Natural killer cell (primary cell): ENCODE results near the gene SORBS1. TPM values are rescaled to one million over a fixed set of nuclear protein-coding genes. Genes with fewer than 3 reads are reported as not detected.

Experiments used
- ATAC-seq, 3 donors: fragments of 150-1000 bp in 2 of 3; fragments of 200-7000 bp in 1 of 3; cut with Tn5 transposase; 1 replicate in 1 of 3; 2 replicates in 2 of 3; pipeline ENCODE4 v1.10.0; 2021; ENCODE audit warnings: mild to moderate bottlenecking in 2 of 3, moderate library complexity in 2 of 3
- DNase-seq, 2 donors: peaks; one replicate each; pipeline versions ENCODE4 v3.0.0 to v3.0.0-alpha.2; 2013 to 2021; ENCODE audit warnings: mixed read lengths in 1 of 2
- H3K27ac ChIP-seq: one replicate; pipeline ENCODE4 v1.5.1; 2013; ENCODE audit warnings: mild to moderate bottlenecking, low read length
- H3K27me3 ChIP-seq: one replicate; pipeline ENCODE4 v1.6.1; 2013; ENCODE audit warnings: low read length; ENCODE audit not compliant: control insufficient read depth, insufficient read depth
- H3K36me3 ChIP-seq: one replicate; pipeline ENCODE4 v1.6.1; 2013; ENCODE audit warnings: low read length; ENCODE audit not compliant: control insufficient read depth, insufficient read depth
- H3K4me1 ChIP-seq: one replicate; pipeline ENCODE4 v1.6.1; 2013; ENCODE audit warnings: low read length; ENCODE audit not compliant: control insufficient read depth, insufficient read depth
- H3K4me3 ChIP-seq: one replicate; pipeline ENCODE4 v1.5.1; 2013; ENCODE audit warnings: low read length
- H3K9me3 ChIP-seq: one replicate; pipeline ENCODE4 v1.6.1; 2013; ENCODE audit warnings: low read length; ENCODE audit not compliant: control insufficient read depth, insufficient read depth
- H3K27ac Mint-ChIP-seq, 2 donors: one replicate each; pipeline ENCODE4 v1.8.0; 2022; ENCODE audit warnings: mild to moderate bottlenecking in 2 of 2, mixed read lengths in 2 of 2, moderate library complexity in 1 of 2
- H3K27me3 Mint-ChIP-seq, 2 donors: one replicate each; pipeline ENCODE4 v1.8.0; 2022; ENCODE audit warnings: low read depth in 2 of 2, mixed read lengths in 2 of 2
- H3K36me3 Mint-ChIP-seq: one replicate; pipeline ENCODE4 v1.8.0; 2022; ENCODE audit warnings: mixed read lengths
- H3K4me1 Mint-ChIP-seq, 2 donors: one replicate each; pipeline ENCODE4 v1.8.0; 2022; ENCODE audit warnings: mixed read lengths in 2 of 2
- H3K4me3 Mint-ChIP-seq: one replicate; pipeline ENCODE4 v1.8.0; 2022; ENCODE audit warnings: mild to moderate bottlenecking, moderate library complexity, mixed read lengths
- H3K9me3 Mint-ChIP-seq, 2 donors: one replicate each; pipeline ENCODE4 v1.8.0; 2022; ENCODE audit warnings: mixed read lengths in 2 of 2
- WGBS: methylation state at CpG from one replicate; pipeline ENCODE4 v1.1.7; 2013; ENCODE audit warnings: missing lambda C conversion rate; ENCODE audit not compliant: insufficient coverage; 5-methylcytosine and 5-hydroxymethylcytosine counted together
- intact Hi-C: fragments of 100-400 bp; cut with micrococcal nuclease; formaldehyde crosslinking; loops from one replicate; pipeline ENCODE4 v1.14.2; 2022
- total RNA-seq, 4 donors: library from RNA; stranded (reverse); fragments of 120-200 nt in 1 of 4; gene quantifications; one replicate each; pipeline versions ENCODE4 v1.2.3 to v1.2.4, GENCODE V29; 2013 to 2022
- TF ChIP-seq, protein P1 (sequence below): fragments of 200-600 bp; IDR thresholded peaks from one replicate; pipeline ENCODE4 v1.8.0; 2022; ENCODE audit warnings: antibody characterized with exemption

Gene SORBS1
- total RNA-seq, 3 donors from 2014 or later (not counting 1 experiment from before 2014, with no cell fraction given) = 2.4 to 5.4 (median 2.8) TPM

DNA sequence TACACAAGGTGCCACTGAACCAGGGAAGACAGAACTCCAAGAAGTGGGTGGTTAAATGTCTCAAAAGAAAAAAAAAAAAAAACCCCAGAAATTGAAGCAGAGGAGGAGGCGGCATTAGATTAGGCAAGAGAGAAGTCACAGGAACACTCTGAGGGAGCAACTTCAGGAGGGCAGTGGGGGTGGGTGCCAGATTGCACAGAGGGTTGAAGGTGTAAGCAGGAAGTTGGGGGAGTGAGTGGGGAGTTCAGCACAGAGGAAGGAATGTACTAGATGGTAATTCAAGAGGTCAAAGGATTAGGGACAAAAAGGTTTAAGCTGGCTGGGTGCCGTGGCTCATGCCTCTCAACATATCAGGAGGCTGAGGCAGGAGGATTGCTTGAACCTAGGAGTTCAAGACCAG is 160.4 kb downstream of the SORBS1 start:
- Histone ChIP-seq H3K36me3 (no peaks in the 10 kb centered on the region), H3K9me3 (no peaks in the 10 kb centered on the region), H3K4me3 (no peak overlapping the region), H3K4me1 (no peaks in the 10 kb centered on the region), H3K27ac (no peak overlapping the region), H3K27me3 (no peaks in the 10 kb centered on the region)
- WGBS = 88% methylated on average over 2 of the region's 2 CpGs
- no peak overlapping the region for H3K4me3 Mint-ChIP-seq
- H3K27ac Mint-ChIP-seq = no peak overlapping the region
- TF ChIP-seq, protein P1, sequence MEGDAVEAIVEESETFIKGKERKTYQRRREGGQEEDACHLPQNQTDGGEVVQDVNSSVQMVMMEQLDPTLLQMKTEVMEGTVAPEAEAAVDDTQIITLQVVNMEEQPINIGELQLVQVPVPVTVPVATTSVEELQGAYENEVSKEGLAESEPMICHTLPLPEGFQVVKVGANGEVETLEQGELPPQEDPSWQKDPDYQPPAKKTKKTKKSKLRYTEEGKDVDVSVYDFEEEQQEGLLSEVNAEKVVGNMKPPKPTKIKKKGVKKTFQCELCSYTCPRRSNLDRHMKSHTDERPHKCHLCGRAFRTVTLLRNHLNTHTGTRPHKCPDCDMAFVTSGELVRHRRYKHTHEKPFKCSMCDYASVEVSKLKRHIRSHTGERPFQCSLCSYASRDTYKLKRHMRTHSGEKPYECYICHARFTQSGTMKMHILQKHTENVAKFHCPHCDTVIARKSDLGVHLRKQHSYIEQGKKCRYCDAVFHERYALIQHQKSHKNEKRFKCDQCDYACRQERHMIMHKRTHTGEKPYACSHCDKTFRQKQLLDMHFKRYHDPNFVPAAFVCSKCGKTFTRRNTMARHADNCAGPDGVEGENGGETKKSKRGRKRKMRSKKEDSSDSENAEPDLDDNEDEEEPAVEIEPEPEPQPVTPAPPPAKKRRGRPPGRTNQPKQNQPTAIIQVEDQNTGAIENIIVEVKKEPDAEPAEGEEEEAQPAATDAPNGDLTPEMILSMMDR = no peak
- intact Hi-C loops = no loop called here
- no peaks in the 10 kb centered on the region for H3K36me3 Mint-ChIP-seq
- no peaks in the 10 kb centered on the region for H3K9me3 Mint-ChIP-seq
- DNase-seq (no peak), ATAC-seq (no peak)
- H3K27me3 Mint-ChIP-seq = no peaks in the 10 kb centered on the region
- H3K4me1 Mint-ChIP-seq = no peaks in the 10 kb centered on the region

DNA sequence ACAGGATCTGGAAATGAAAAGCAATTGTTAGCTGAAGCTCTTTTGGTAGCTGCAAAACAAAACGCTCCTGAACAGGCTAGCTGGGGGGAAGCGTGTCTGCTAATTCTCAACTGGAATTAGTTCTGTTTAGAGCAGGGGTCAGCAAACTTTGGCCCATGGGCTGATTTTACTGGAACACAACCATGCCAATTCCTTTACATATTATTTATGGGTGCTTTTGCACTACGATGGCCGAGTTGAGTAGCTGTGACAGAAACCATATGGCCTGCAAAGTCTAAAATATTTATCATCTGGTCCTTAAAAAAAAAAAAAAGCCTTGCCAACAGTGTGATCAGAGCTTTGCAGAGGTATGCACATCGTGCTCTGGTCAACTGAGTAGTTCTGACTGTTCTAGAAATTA is 162.0 kb downstream of the SORBS1 start:
- Histone ChIP-seq H3K27me3 (no peaks in the 10 kb centered on the region), H3K4me3 (no peak overlapping the region), H3K27ac (no peak overlapping the region), H3K9me3 (no peaks in the 10 kb centered on the region), H3K36me3 (no peaks in the 10 kb centered on the region), H3K4me1 (no peaks in the 10 kb centered on the region)
- Mint-ChIP-seq H3K4me3 (no peak overlapping the region), H3K4me1 (no peaks in the 10 kb centered on the region), H3K36me3 (no peaks in the 10 kb centered on the region), H3K9me3 (no peaks in the 10 kb centered on the region), H3K27ac (no peak overlapping the region), H3K27me3 (no peaks in the 10 kb centered on the region)
- intact Hi-C loops = no loop called here
- TF ChIP-seq, protein P1 = no peak
- DNase-seq = no peak
- no peak for ATAC-seq
- WGBS = 89% methylated on average over 5 of the region's 5 CpGs

DNA sequence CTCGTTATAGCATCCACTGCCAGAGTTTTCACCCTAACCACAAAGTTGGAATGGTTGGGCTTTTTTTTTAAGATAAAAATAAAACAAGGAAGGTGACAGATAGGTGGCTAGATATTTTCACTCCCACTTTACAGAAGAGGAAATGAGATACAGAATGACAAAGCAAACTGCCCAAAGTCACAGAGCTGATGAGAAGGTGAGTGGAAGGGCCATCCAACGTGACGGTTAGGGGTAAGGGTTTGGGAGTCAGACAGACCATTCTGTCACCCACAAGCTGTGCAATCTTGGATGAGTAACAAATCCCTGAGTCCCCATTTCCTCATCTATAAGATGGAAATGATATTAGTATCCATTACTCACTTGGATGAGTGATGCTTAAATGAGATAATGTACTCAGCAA is 163.4 kb downstream of the SORBS1 start:
- H3K9me3 Mint-ChIP-seq = no peaks in the 10 kb centered on the region
- no peak for ATAC-seq

More for the DNA sequence above, 163.4 kb downstream of the SORBS1 start:
- Histone ChIP-seq H3K27ac (no peak overlapping the region), H3K4me1 (no peaks in the 10 kb centered on the region), H3K4me3 (no peak overlapping the region), H3K27me3 (no peaks in the 10 kb centered on the region), H3K9me3 (no peaks in the 10 kb centered on the region), H3K36me3 (no peaks in the 10 kb centered on the region)
- no peaks in the 10 kb centered on the region for H3K4me1 Mint-ChIP-seq
- WGBS = 33% methylated on average over 2 of the region's 3 CpGs
- no peaks in the 10 kb centered on the region for H3K27me3 Mint-ChIP-seq
- no peaks in the 10 kb centered on the region for H3K36me3 Mint-ChIP-seq
- DNase-seq = no peak
- TF ChIP-seq, protein P1 = no peak
- intact Hi-C loops = no loop called here
- no peak overlapping the region for H3K27ac Mint-ChIP-seq
- H3K4me3 Mint-ChIP-seq = no peak overlapping the region
